Fibroblast of skin of left biceps (primary cell): ENCODE results near the gene PPP1R16B.
"Not testable (repeated sequence)": the region's sequence is repeated elsewhere in the genome, so short reads cannot be mapped to it uniquely, and the experiment has no call there.

ENCODE experiments used
- DNase-seq, 2 experiments: peaks; one replicate each; pipeline ENCODE4 v3.0.0-alpha.2; 2013; ENCODE audit warnings: low read depth in 2 of 2

The PPP1R16B gene

GRCh38 chr20:38853759-38854158, 48.3 kb downstream of the PPP1R16B start:
- no peak for DNase-seq

GRCh38 chr20:38854654-38855066, 49.2 kb downstream of the PPP1R16B start:
- no peak for DNase-seq

GRCh38 chr20:38855356-38855755, 49.9 kb downstream of the PPP1R16B start:
- DNase-seq = peak in 1 of 2 experiments; percentile 2

- DNase-seq = no peak
Observed at GRCh38 chr20:38856570-38856969, 51.1 kb downstream of the PPP1R16B start.

- no peak for DNase-seq
Observed at GRCh38 chr20:38857703-38858102, 52.2 kb downstream of the PPP1R16B start.

- no peak for DNase-seq
Observed at GRCh38 chr20:38859070-38859690, 53.7 kb downstream of the PPP1R16B start.

GRCh38 chr20:38859857-38860256, 54.4 kb downstream of the PPP1R16B start:
- not testable (repeated sequence) for DNase-seq

GRCh38 chr20:38861071-38861401, 55.5 kb downstream of the PPP1R16B start:
- no peak for DNase-seq

- no peak for DNase-seq
Observed at GRCh38 chr20:38862226-38862625, 56.7 kb downstream of the PPP1R16B start.

- DNase-seq = no peak
Observed at GRCh38 chr20:38863024-38863851, 57.7 kb downstream of the PPP1R16B start.

- no peak for DNase-seq
Observed at GRCh38 chr20:38864662-38865061, 59.2 kb downstream of the PPP1R16B start.

GRCh38 chr20:38866265-38867061, 61.0 kb downstream of the PPP1R16B start:
- DNase-seq = no peak

- no peak for DNase-seq
Observed at GRCh38 chr20:38867062-38867359, 61.5 kb downstream of the PPP1R16B start.

GRCh38 chr20:38870733-38871559, 65.4 kb downstream of the PPP1R16B start:
- no peak for DNase-seq

GRCh38 chr20:38871560-38871953, 66.1 kb downstream of the PPP1R16B start:
- DNase-seq = no peak

- DNase-seq = no peak
Observed at GRCh38 chr20:38872036-38872435, 66.5 kb downstream of the PPP1R16B start.

- DNase-seq = no peak
Observed at GRCh38 chr20:38872491-38873049, 67.1 kb downstream of the PPP1R16B start.

- no peak for DNase-seq
Observed at GRCh38 chr20:38873050-38873581, 67.6 kb downstream of the PPP1R16B start.

GRCh38 chr20:38874460-38875174, 69.1 kb downstream of the PPP1R16B start:
- no peak for DNase-seq

GRCh38 chr20:38875175-38875993, 69.9 kb downstream of the PPP1R16B start:
- no peak for DNase-seq
